OCI-LY1 (cell line): ENCODE results near the gene MPHOSPH9.

ENCODE experiments used
- EZH2 ChIP-seq: fragments of 200-600 bp; sonication (generic), shearing (Covaris generic); IDR thresholded peaks from 2 replicates; pipeline ENCODE4 v1.8.0; 2017; ENCODE audit warnings: borderline replicate concordance, mixed run types, mild to moderate bottlenecking, antibody characterized with exemption, low read length, moderate library complexity, mixed read lengths
- TF ChIP-seq, protein P1 (sequence below): fragments of 200-600 bp; sonication (generic), shearing (Covaris generic); IDR thresholded peaks from 2 replicates; pipeline ENCODE4 v1.5.1; 2017; ENCODE audit warnings: mild to moderate bottlenecking, antibody characterized with exemption, low read length, moderate library complexity, mixed read lengths

DNA sequence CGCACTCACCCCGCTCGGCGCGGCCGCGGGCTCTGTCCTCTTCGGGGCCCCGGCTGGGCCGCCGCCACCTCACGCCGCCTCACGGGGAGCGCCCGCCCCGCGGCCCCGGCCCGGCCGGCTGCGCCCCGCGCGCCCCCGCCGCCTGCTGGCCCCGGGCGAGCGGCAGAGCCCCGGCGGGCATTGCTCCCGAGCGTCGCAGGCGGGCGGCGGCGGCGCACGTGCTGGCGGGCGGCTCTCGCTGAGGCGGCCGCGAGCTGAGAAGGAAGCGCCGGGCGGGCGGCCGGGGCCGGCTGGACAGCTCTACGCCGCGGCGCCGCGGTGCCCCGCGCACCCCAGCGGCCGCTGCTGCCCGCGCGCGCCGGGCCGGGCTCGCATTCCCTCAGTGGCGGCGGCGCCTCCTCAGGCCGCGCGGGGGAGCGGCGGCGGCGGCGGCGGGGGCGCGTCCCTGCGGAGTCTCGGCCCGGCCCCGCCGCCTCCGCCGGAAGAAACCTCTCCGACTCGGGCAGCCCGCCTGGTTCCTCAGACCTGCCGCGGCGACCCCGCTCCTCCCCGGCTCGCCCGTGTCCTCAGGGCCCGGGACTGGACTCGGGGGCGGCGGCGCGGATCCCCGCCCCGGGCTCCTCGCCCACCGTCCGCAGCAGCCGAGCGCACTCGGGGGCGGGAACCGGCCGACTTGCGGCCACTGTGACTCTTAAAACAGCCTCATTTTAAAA lies 82.0 kb downstream of the MPHOSPH9 start, which contains the start of gene PITPNM2:
- TF ChIP-seq EZH2 = no peak
- TF ChIP-seq, protein P1, sequence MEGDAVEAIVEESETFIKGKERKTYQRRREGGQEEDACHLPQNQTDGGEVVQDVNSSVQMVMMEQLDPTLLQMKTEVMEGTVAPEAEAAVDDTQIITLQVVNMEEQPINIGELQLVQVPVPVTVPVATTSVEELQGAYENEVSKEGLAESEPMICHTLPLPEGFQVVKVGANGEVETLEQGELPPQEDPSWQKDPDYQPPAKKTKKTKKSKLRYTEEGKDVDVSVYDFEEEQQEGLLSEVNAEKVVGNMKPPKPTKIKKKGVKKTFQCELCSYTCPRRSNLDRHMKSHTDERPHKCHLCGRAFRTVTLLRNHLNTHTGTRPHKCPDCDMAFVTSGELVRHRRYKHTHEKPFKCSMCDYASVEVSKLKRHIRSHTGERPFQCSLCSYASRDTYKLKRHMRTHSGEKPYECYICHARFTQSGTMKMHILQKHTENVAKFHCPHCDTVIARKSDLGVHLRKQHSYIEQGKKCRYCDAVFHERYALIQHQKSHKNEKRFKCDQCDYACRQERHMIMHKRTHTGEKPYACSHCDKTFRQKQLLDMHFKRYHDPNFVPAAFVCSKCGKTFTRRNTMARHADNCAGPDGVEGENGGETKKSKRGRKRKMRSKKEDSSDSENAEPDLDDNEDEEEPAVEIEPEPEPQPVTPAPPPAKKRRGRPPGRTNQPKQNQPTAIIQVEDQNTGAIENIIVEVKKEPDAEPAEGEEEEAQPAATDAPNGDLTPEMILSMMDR = no peak
